ENCODE results near the gene NLRP4. TPM values are rescaled to one million over a fixed set of nuclear protein-coding genes. Genes with fewer than 3 reads are reported as not detected.

Gene NLRP4
- total RNA-seq, 1 donor from 2014 or later = not detected

DNA sequence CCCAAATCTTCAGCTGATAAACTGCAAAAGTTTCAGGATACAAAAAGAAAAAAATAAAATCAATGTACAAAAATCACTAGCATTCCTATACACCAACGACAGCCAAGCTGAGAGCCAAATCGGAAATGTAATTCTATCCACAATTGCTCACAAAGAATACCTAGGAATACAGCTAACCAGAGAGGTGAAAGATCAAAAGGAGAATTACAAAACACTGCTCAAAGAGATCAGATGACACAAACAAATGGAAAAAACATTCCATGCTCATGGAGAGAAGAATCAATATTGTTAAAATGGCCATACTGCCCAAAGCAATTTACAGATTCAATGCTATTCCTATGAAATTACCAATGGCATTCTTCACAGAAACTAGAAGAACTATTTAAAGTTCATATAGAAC is 34.1 kb upstream of the NLRP4 start:
- Histone ChIP-seq H3K79me2 (ENCODE audit: low read depth) (no peaks in the 10 kb centered on the region), H2AFZ (replicated peaks) (no peak overlapping the region), H3K9me3 (ENCODE audit: low read depth) (peaks cover 7% of the 10 kb centered on the region), H3K4me1 (no peaks in the 10 kb centered on the region), H3K36me3 (no peaks in the 10 kb centered on the region), H3K27ac (no peak overlapping the region), H3K4me2 (no peak overlapping the region), H3F3A (ENCODE audit: low read depth) (no peaks in the 10 kb centered on the region), H3K4me3 (no peak overlapping the region), H3K9ac (no peak overlapping the region), H4K20me1 (ENCODE audit: low read depth) (no peaks in the 10 kb centered on the region), H3K27me3 (no peaks in the 10 kb centered on the region)
- no peaks in the 10 kb centered on the region for H3K4me1 Mint-ChIP-seq
- no peaks in the 10 kb centered on the region for H3K36me3 Mint-ChIP-seq
- H3K27ac Mint-ChIP-seq = no peak overlapping the region
- H3K9me3 Mint-ChIP-seq = peaks cover 24% of the 10 kb centered on the region
- TF ChIP-seq, protein P1, sequence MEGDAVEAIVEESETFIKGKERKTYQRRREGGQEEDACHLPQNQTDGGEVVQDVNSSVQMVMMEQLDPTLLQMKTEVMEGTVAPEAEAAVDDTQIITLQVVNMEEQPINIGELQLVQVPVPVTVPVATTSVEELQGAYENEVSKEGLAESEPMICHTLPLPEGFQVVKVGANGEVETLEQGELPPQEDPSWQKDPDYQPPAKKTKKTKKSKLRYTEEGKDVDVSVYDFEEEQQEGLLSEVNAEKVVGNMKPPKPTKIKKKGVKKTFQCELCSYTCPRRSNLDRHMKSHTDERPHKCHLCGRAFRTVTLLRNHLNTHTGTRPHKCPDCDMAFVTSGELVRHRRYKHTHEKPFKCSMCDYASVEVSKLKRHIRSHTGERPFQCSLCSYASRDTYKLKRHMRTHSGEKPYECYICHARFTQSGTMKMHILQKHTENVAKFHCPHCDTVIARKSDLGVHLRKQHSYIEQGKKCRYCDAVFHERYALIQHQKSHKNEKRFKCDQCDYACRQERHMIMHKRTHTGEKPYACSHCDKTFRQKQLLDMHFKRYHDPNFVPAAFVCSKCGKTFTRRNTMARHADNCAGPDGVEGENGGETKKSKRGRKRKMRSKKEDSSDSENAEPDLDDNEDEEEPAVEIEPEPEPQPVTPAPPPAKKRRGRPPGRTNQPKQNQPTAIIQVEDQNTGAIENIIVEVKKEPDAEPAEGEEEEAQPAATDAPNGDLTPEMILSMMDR (IDR thresholded peaks at IDR 0.05) = no peak
- TF ChIP-seq EZH2 (IDR thresholded peaks at IDR 0.05) (no peak), EZH2phosphoT487 (IDR thresholded peaks at IDR 0.05) (no peak)
- H3K27me3 Mint-ChIP-seq (ENCODE audit: insufficient read depth, low read depth) = peaks cover 3% of the 10 kb centered on the region
- no peak overlapping the region for H3K4me3 Mint-ChIP-seq
- DNase-seq (ENCODE audit: low spot score) = no peak

GRCh38 chr19:55809381-55810058 is 26.8 kb upstream of the NLRP4 start:
- no peaks in the 10 kb centered on the region for H3K4me1 ChIP-seq
- no peaks in the 10 kb centered on the region for H4K20me1 ChIP-seq (ENCODE audit: low read depth)
- no peaks in the 10 kb centered on the region for H3K36me3 ChIP-seq
- H3K79me2 ChIP-seq (ENCODE audit: low read depth) = no peaks in the 10 kb centered on the region
- no peaks in the 10 kb centered on the region for H3F3A ChIP-seq (ENCODE audit: low read depth)
- no peak overlapping the region for H2AFZ ChIP-seq (replicated peaks)
- no peak overlapping the region for H3K9ac ChIP-seq
- Mint-ChIP-seq H3K27ac (no peak overlapping the region), H3K4me3 (no peak overlapping the region), H3K36me3 (no peaks in the 10 kb centered on the region), H3K4me1 (no peaks in the 10 kb centered on the region), H3K9me3 (peaks cover 19% of the 10 kb centered on the region), H3K27me3 (ENCODE audit: insufficient read depth, low read depth) (peaks cover 3% of the 10 kb centered on the region)
- no peak overlapping the region for H3K4me2 ChIP-seq
- no peak overlapping the region for H3K27ac ChIP-seq
- no peaks in the 10 kb centered on the region for H3K27me3 ChIP-seq
- no peak overlapping the region for H3K4me3 ChIP-seq
- DNase-seq (ENCODE audit: low spot score) = peak; percentile 43
- H3K9me3 ChIP-seq (ENCODE audit: low read depth) = peaks cover 8% of the 10 kb centered on the region
- TF ChIP-seq, protein P1 (IDR thresholded peaks at IDR 0.05) = peak; percentile 38
- no peak for TF ChIP-seq EZH2phosphoT487 (IDR thresholded peaks at IDR 0.05)

GRCh38 chr19:55811340-55811739 is 25.0 kb upstream of the NLRP4 start:
- no peak for TF ChIP-seq EZH2phosphoT487 (IDR thresholded peaks at IDR 0.05)
- TF ChIP-seq, protein P1 (IDR thresholded peaks at IDR 0.05) = no peak
- no peak for TF ChIP-seq EZH2 (IDR thresholded peaks at IDR 0.05)
- Histone ChIP-seq H3K4me1 (no peaks in the 10 kb centered on the region), H3K36me3 (no peaks in the 10 kb centered on the region), H3K9ac (no peak overlapping the region), H3K4me2 (no peak overlapping the region), H3F3A (ENCODE audit: low read depth) (no peaks in the 10 kb centered on the region), H3K79me2 (ENCODE audit: low read depth) (no peaks in the 10 kb centered on the region), H3K9me3 (ENCODE audit: low read depth) (peaks cover 8% of the 10 kb centered on the region), H4K20me1 (ENCODE audit: low read depth) (no peaks in the 10 kb centered on the region), H3K27me3 (no peaks in the 10 kb centered on the region), H2AFZ (replicated peaks) (no peak overlapping the region), H3K27ac (no peak overlapping the region), H3K4me3 (no peak overlapping the region)
- H3K36me3 Mint-ChIP-seq = no peaks in the 10 kb centered on the region
- no peak overlapping the region for H3K4me3 Mint-ChIP-seq
- no peak for DNase-seq (ENCODE audit: low spot score)
- no peaks in the 10 kb centered on the region for H3K4me1 Mint-ChIP-seq
- peaks cover 17% of the 10 kb centered on the region for H3K9me3 Mint-ChIP-seq
- no peak overlapping the region for H3K27ac Mint-ChIP-seq
- peaks cover 3% of the 10 kb centered on the region for H3K27me3 Mint-ChIP-seq (ENCODE audit: insufficient read depth, low read depth)

Measured in neural progenitor cell (in vitro differentiated cells).